ENCODE data around the gene ZBTB18.

- TF ChIP-seq, protein P1, sequence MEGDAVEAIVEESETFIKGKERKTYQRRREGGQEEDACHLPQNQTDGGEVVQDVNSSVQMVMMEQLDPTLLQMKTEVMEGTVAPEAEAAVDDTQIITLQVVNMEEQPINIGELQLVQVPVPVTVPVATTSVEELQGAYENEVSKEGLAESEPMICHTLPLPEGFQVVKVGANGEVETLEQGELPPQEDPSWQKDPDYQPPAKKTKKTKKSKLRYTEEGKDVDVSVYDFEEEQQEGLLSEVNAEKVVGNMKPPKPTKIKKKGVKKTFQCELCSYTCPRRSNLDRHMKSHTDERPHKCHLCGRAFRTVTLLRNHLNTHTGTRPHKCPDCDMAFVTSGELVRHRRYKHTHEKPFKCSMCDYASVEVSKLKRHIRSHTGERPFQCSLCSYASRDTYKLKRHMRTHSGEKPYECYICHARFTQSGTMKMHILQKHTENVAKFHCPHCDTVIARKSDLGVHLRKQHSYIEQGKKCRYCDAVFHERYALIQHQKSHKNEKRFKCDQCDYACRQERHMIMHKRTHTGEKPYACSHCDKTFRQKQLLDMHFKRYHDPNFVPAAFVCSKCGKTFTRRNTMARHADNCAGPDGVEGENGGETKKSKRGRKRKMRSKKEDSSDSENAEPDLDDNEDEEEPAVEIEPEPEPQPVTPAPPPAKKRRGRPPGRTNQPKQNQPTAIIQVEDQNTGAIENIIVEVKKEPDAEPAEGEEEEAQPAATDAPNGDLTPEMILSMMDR (conservative IDR thresholded peaks at IDR 0.05 in 1 of 2, IDR thresholded peaks at IDR 0.05 in 1 of 2; ENCODE audit: extremely low read depth in 1 of 2, insufficient read depth in 1 of 2, low read depth in 1 of 2, low read length in 2 of 2): no peak
- TF ChIP-seq EZH2 (IDR thresholded peaks at IDR 0.05; ENCODE audit: borderline replicate concordance, low read length): no peak
These were observed 38.9 kb upstream of the ZBTB18 start for GRCh38 chr1:244012202-244012601.

Measured in mammary epithelial cell (primary cell).